Activated T-helper 1 cell treated with anti-CD3 and anti-CD28 coated beads, Interleukin-12 subunit alpha, Interleukin-12 subunit beta, Interleukin-2, Interleukin-4 antibody, amounts not matched to agents 30 ng/mL and 10 ng/mL and 1 ng/mL, durations not matched to agents 14 hours and 24 hours and 36 hours (primary cell): ENCODE data around the gene NUDT12. TPM values are rescaled to one million over a fixed set of nuclear protein-coding genes. Genes with fewer than 3 reads are reported as not detected.

Source experiments
- DNase-seq: peaks from one replicate; pipeline ENCODE4 v3.0.0; 2021; ENCODE audit warnings: low spot score
- H3K27ac Mint-ChIP-seq: one replicate; pipeline ENCODE4 v1.8.0; 2021; ENCODE audit warnings: mild to moderate bottlenecking, mixed read lengths
- H3K27me3 Mint-ChIP-seq: one replicate; pipeline ENCODE4 v1.8.0; 2022; ENCODE audit warnings: mild to moderate bottlenecking, moderate library complexity, mixed read lengths; ENCODE audit not compliant: insufficient read depth
- H3K36me3 Mint-ChIP-seq: one replicate; pipeline ENCODE4 v1.8.0; 2021; ENCODE audit warnings: low read depth, mixed read lengths
- H3K4me1 Mint-ChIP-seq: one replicate; pipeline ENCODE4 v1.8.0; 2021; ENCODE audit warnings: low read depth, mixed read lengths
- H3K4me3 Mint-ChIP-seq: one replicate; pipeline ENCODE4 v1.8.0; 2021; ENCODE audit warnings: mild to moderate bottlenecking, moderate library complexity, mixed read lengths
- H3K9me3 Mint-ChIP-seq: one replicate; pipeline ENCODE4 v1.8.0; 2021; ENCODE audit warnings: mixed read lengths
- intact Hi-C: fragments of 100-400 bp; cut with micrococcal nuclease; formaldehyde crosslinking; loops from one replicate; pipeline ENCODE4 v1.15.1; 2024
- total RNA-seq: library from RNA; stranded (reverse); gene quantifications from 2 replicates; pipeline ENCODE4 v1.2.3, GENCODE V29; 2022

The NUDT12 gene
- total RNA-seq, result 0.91 and 1.0 TPM in 2 replicates

- H3K4me1 Mint-ChIP-seq, result peaks cover 12% of the 10 kb centered on the region
- DNase-seq, result peak; percentile 4
- H3K27me3 Mint-ChIP-seq, result peaks cover 3% of the 10 kb centered on the region
- no peak within 1 kb of the TSS for H3K27ac Mint-ChIP-seq
- intact Hi-C loops, result no loop called here
- no peaks in the 10 kb centered on the region for H3K36me3 Mint-ChIP-seq
- H3K9me3 Mint-ChIP-seq, result no peaks in the 10 kb centered on the region
- peak within 1 kb of the TSS; percentile 85 for H3K4me3 Mint-ChIP-seq
Observed at GRCh38 chr5:103562453-103563157, at the start of gene NUDT12. Gene NUDT12 (minus strand): TSS chr5:103562789. CDS start chr5:103560248, 2,541 bp downstream.

DNA sequence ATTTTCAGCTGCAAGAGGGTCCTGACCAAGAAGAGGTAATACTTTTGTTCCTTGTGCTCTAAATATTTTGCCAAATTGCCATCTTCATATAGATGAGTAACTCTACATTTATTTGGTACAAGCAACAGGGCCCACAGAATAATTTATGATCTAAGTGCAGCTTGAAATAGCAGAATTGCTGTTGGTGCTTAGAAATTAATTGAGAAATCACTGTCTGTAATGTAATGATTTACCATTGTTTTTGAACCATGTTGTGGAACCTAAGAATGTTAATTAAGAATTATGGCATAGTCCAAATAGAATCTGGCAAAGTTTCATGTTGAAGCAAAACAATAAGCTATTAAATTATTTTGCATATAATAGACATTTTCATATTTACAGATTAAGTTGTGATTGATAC lies 44.8 kb upstream of the NUDT12 start:
- no peaks in the 10 kb centered on the region for H3K4me1 Mint-ChIP-seq
- no peaks in the 10 kb centered on the region for H3K9me3 Mint-ChIP-seq
- intact Hi-C loops, result no loop called here
- no peak overlapping the region for H3K27ac Mint-ChIP-seq
- no peak overlapping the region for H3K4me3 Mint-ChIP-seq
- no peak for DNase-seq
- no peaks in the 10 kb centered on the region for H3K36me3 Mint-ChIP-seq
- peaks cover 3% of the 10 kb centered on the region for H3K27me3 Mint-ChIP-seq

- DNase-seq, result no peak
- Mint-ChIP-seq H3K27me3 (peaks cover 2% of the 10 kb centered on the region), H3K27ac (no peak overlapping the region), H3K4me3 (no peak overlapping the region), H3K36me3 (no peaks in the 10 kb centered on the region), H3K9me3 (no peaks in the 10 kb centered on the region), H3K4me1 (no peaks in the 10 kb centered on the region)
- intact Hi-C loops, result no loop called here
Observed at GRCh38 chr5:103605277-103605676, 42.7 kb upstream of the NUDT12 start.

- Mint-ChIP-seq H3K36me3 (no peaks in the 10 kb centered on the region), H3K9me3 (no peaks in the 10 kb centered on the region), H3K27me3 (peaks cover 2% of the 10 kb centered on the region), H3K4me1 (no peaks in the 10 kb centered on the region), H3K27ac (no peak overlapping the region), H3K4me3 (no peak overlapping the region)
- no peak for DNase-seq
- intact Hi-C loops, result no loop called here
Observed at GRCh38 chr5:103602438-103602837, 39.8 kb upstream of the NUDT12 start.

DNA sequence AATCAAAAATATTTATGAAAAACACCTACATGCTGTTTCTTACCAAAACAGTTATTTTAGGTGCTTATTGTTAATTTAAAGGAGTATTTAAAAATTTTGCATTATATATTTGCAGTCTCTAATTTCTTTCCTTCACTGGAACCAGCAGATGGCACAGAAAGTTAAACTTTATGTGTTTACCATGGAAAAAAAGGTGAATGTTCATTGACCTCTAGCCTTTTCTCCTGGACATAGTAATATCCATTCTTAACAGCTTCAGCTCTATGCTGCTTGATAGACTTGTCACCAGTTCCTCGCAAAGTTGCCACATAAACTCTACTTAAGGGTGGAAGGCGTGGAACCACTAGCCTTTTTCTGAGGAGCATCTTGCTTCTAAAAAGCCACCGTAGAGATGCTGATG lies 38.7 kb upstream of the NUDT12 start:
- H3K4me3 Mint-ChIP-seq, result no peak overlapping the region
- H3K4me1 Mint-ChIP-seq, result no peaks in the 10 kb centered on the region
- no peaks in the 10 kb centered on the region for H3K36me3 Mint-ChIP-seq
- intact Hi-C loops, result no loop called here
- H3K9me3 Mint-ChIP-seq, result no peaks in the 10 kb centered on the region
- H3K27me3 Mint-ChIP-seq, result peaks cover 2% of the 10 kb centered on the region
- H3K27ac Mint-ChIP-seq, result no peak overlapping the region
- no peak for DNase-seq

DNA sequence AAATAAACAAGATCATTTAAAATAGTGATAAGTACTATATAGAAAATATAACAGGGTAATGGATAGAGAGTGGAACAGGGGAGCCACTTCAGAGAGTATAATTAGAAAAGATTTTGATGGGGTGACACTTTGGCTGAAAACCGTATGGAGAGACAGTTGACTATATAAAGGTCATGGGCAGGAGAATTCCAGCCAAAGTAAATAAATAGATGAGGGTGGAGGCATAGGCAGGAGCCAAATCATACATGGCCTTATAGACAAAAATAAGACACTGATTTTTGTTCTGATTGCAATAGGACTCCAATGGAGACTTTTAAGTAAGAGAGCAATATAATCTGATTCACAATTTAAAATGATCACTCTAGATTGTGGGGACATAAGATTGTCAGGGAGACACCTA lies 37.5 kb upstream of the NUDT12 start:
- Mint-ChIP-seq H3K27me3 (peaks cover 2% of the 10 kb centered on the region), H3K4me1 (no peaks in the 10 kb centered on the region), H3K36me3 (no peaks in the 10 kb centered on the region), H3K27ac (no peak overlapping the region), H3K9me3 (no peaks in the 10 kb centered on the region), H3K4me3 (no peak overlapping the region)
- intact Hi-C loops, result no loop called here
- no peak for DNase-seq

GRCh38 chr5:103598997-103599566 lies 36.5 kb upstream of the NUDT12 start:
- no peak overlapping the region for H3K4me3 Mint-ChIP-seq
- no peak overlapping the region for H3K27ac Mint-ChIP-seq
- intact Hi-C loops, result no loop called here
- DNase-seq, result no peak
- no peaks in the 10 kb centered on the region for H3K4me1 Mint-ChIP-seq
- no peaks in the 10 kb centered on the region for H3K9me3 Mint-ChIP-seq
- no peaks in the 10 kb centered on the region for H3K36me3 Mint-ChIP-seq
- H3K27me3 Mint-ChIP-seq, result peaks cover 2% of the 10 kb centered on the region

- intact Hi-C loops, result no loop called here
Observed at GRCh38 chr5:103590221-103590620, 27.6 kb upstream of the NUDT12 start.

DNA sequence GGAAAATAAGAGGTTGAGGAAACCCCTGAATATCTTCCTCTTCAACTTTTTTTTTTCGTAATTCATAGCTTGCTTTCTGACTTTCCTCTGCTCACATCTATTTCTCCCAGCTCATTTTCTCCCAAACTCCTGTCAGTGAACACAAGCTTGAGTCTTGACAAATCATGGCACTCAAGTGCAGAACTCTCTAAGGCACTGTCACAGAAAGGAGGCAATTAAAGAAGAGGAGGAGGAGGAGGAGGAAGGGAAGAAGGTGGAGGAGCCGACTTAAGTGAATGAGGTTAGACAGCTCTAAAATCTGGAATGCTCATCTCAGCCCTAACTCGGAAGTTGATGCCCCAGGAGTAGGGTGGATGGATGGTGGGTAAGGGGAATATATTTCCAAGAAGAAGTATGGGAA lies 27.2 kb upstream of the NUDT12 start:
- no peak for DNase-seq
- no peaks in the 10 kb centered on the region for H3K4me1 Mint-ChIP-seq
- intact Hi-C loops, result no loop called here
- H3K27me3 Mint-ChIP-seq, result peaks cover 2% of the 10 kb centered on the region
- no peak overlapping the region for H3K4me3 Mint-ChIP-seq
- no peaks in the 10 kb centered on the region for H3K36me3 Mint-ChIP-seq
- no peak overlapping the region for H3K27ac Mint-ChIP-seq
- no peaks in the 10 kb centered on the region for H3K9me3 Mint-ChIP-seq

More at GRCh38 chr5:103590221-103590620, 27.6 kb upstream of the NUDT12 start:
- Mint-ChIP-seq H3K36me3 (no peaks in the 10 kb centered on the region), H3K9me3 (no peaks in the 10 kb centered on the region), H3K27me3 (peaks cover 2% of the 10 kb centered on the region), H3K4me1 (no peaks in the 10 kb centered on the region), H3K27ac (no peak overlapping the region), H3K4me3 (no peak overlapping the region)
- DNase-seq, result no peak

DNA sequence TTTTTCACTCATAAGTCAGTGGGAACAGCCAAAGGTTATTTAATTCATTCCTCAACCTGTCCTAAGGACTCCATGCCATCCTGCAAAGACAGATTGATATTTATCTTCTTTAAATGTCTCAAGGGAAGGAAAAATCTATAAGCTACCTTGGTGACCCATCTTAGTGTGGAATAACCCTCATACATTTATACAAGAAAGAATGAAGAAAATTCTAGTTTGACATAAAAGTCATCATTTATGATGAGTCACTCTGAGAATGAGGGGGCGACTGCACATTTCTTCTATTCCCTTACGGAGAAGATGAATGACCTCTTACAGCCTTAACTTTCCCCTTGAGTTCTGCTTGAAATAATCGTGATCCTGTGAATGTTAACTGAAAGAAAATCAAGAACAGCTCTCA lies 26.8 kb upstream of the NUDT12 start:
- Mint-ChIP-seq H3K27ac (no peak overlapping the region), H3K36me3 (no peaks in the 10 kb centered on the region), H3K9me3 (no peaks in the 10 kb centered on the region), H3K4me1 (no peaks in the 10 kb centered on the region), H3K27me3 (peaks cover 2% of the 10 kb centered on the region), H3K4me3 (no peak overlapping the region)
- DNase-seq, result no peak
- intact Hi-C loops, result no loop called here

GRCh38 chr5:103587185-103587748 lies 24.7 kb upstream of the NUDT12 start:
- no peaks in the 10 kb centered on the region for H3K4me1 Mint-ChIP-seq
- H3K9me3 Mint-ChIP-seq, result no peaks in the 10 kb centered on the region
- H3K4me3 Mint-ChIP-seq, result no peak overlapping the region
- no peak overlapping the region for H3K27ac Mint-ChIP-seq
- no peaks in the 10 kb centered on the region for H3K36me3 Mint-ChIP-seq
- H3K27me3 Mint-ChIP-seq, result peaks cover 2% of the 10 kb centered on the region
- intact Hi-C loops, result no loop called here
- DNase-seq, result no peak

DNA sequence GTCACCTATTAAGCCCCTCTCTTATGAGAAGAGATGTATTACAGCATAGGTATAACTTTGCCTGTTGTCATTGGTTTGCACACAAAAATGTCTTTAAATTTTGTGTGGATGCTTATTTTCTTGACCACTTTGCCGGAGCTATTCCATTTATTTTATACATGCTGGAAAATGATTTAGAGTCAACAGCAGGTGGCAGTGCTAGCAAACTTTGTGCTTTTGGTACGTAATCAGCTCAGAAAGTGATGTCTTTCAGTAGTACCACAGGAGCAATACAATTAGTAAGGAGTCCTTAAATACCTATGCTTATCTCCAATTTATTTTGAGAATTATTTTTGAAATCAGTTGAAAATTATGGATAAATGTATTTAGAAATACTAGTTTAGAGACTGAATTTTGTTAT lies 19.8 kb upstream of the NUDT12 start:
- H3K36me3 Mint-ChIP-seq, result no peaks in the 10 kb centered on the region
- no peaks in the 10 kb centered on the region for H3K9me3 Mint-ChIP-seq
- no peak for DNase-seq
- H3K27ac Mint-ChIP-seq, result no peak overlapping the region
- peaks cover 2% of the 10 kb centered on the region for H3K27me3 Mint-ChIP-seq
- no peak overlapping the region for H3K4me3 Mint-ChIP-seq
- no peaks in the 10 kb centered on the region for H3K4me1 Mint-ChIP-seq
- intact Hi-C loops, result loop anchor here (2.0 kb wide), 1 partner anchor 596 kb away; no protein-coding TSS in a partner anchor

- H3K9me3 Mint-ChIP-seq, result no peaks in the 10 kb centered on the region
- H3K27me3 Mint-ChIP-seq, result peaks cover 12% of the 10 kb centered on the region
- DNase-seq, result no peak
- intact Hi-C loops, result no loop called here
- H3K4me1 Mint-ChIP-seq, result no peaks in the 10 kb centered on the region
- H3K27ac Mint-ChIP-seq, result no peak overlapping the region
- H3K36me3 Mint-ChIP-seq, result no peaks in the 10 kb centered on the region
- H3K4me3 Mint-ChIP-seq, result no peak overlapping the region
Observed at GRCh38 chr5:103573411-103573810, 10.8 kb upstream of the NUDT12 start.
